Measurements from ENCODE around the gene SCD. TPM values are rescaled to one million over a fixed set of nuclear protein-coding genes. Genes with fewer than 3 reads are reported as not detected.
A peak's percentile ranks its signal among the peaks of the same experiment; 100 is the strongest.

The SCD gene
- total and polyA plus RNA-seq, 12 donors: 1.8 to 62.7 (median 14.6) TPM

- Histone ChIP-seq H3K4me3 (no peak overlapping the region), H3K27ac (no peak overlapping the region), H3K36me3 (no peaks in the 10 kb centered on the region), H3K4me1 (no peaks in the 10 kb centered on the region), H3K9me3 (no peaks in the 10 kb centered on the region), H3K27me3 (peaks cover 0 to 74% (median 55%) of the 10 kb centered on the region in 7 donors)
- intact Hi-C loops (cut with DNase I): loop anchor here in 2 of 10 donors (10.0 kb wide), 2 partner anchors 182 to 542 kb away; partner anchors contain the start of gene SEC31B (in 2 of the 2)
- no peak for ATAC-seq
- no peak for TF ChIP-seq CTCF (IDR thresholded peaks at IDR 0.05)
- no peak for DNase-seq
- WGBS, 2 donors: 49 to 53% methylated on average over 4 of the region's 4 CpGs
These were observed 13.9 kb upstream of the SCD start for GRCh38 chr10:100333106-100333505.

GRCh38 chr10:100333661-100334440, 13.2 kb upstream of the SCD start:
- intact Hi-C loops (cut with DNase I): loop anchor here in 2 of 10 donors (10.0 kb wide), 2 partner anchors 181 to 541 kb away; partner anchors contain the start of gene SEC31B (in 2 of the 2)
- WGBS, 2 donors: 77 to 81% methylated on average over 2 of the region's 2 CpGs
- H3K9me3 ChIP-seq: no peaks in the 10 kb centered on the region
- no peaks in the 10 kb centered on the region for H3K36me3 ChIP-seq
- H3K27ac ChIP-seq: no peak overlapping the region
- peaks cover 0 to 4% (median 0%) of the 10 kb centered on the region in 9 donors for H3K4me1 ChIP-seq
- DNase-seq (no peak), ATAC-seq (no peak)
- peaks cover 0 to 69% (median 49%) of the 10 kb centered on the region in 7 donors for H3K27me3 ChIP-seq
- no peak for TF ChIP-seq CTCF (IDR thresholded peaks at IDR 0.05)
- H3K4me3 ChIP-seq: no peak overlapping the region

GRCh38 chr10:100334762-100335161, 12.3 kb upstream of the SCD start:
- WGBS, 2 donors: 84 to 85% methylated on average over 9 of the region's 9 CpGs
- ATAC-seq (no peak), DNase-seq (no peak)
- Histone ChIP-seq H3K36me3 (no peaks in the 10 kb centered on the region), H3K27ac (no peak overlapping the region), H3K4me1 (peaks cover 0 to 13% (median 0%) of the 10 kb centered on the region in 9 donors), H3K9me3 (no peaks in the 10 kb centered on the region), H3K27me3 (peaks cover 0 to 60% (median 40%) of the 10 kb centered on the region in 7 donors), H3K4me3 (no peak overlapping the region)
- intact Hi-C loops (cut with DNase I): loop anchor here in 4 of 10 donors (5.0 to 10.0 kb wide), 4 partner anchors 180 to 543 kb away; partner anchors contain the start of gene SEC31B (in 4 of the 4)
- TF ChIP-seq CTCF (IDR thresholded peaks at IDR 0.05): no peak

GRCh38 chr10:100338434-100339036, 8.5 kb upstream of the SCD start:
- peak; percentile 53 to 80 (median 74) for ATAC-seq
- Histone ChIP-seq H3K27ac (no peak overlapping the region), H3K27me3 (peaks cover 0 to 30% (median 16%) of the 10 kb centered on the region in 7 donors), H3K4me3 (no peak overlapping the region), H3K36me3 (no peaks in the 10 kb centered on the region), H3K4me1 (peaks cover 0 to 28% (median 0%) of the 10 kb centered on the region in 9 donors), H3K9me3 (no peaks in the 10 kb centered on the region)
- 55 to 56% methylated on average over 4 of the region's 4 CpGs for WGBS, 2 donors
- peak; percentile 72 to 75 for DNase-seq
- peak; percentile 86 to 95 (median 92) for TF ChIP-seq CTCF (IDR thresholded peaks at IDR 0.05)
- intact Hi-C loops (cut with DNase I): loop anchor here in 8 of 10 donors (1.0 to 10.0 kb wide), 8 partner anchors 94 to 539 kb away; partner anchors contain the start of gene SEC31B (in 5 of the 8)

Data from heart right ventricle (tissue), 16 donors.